Bronchial epithelial cell (primary cell): ENCODE data around the gene VMO1. TPM values are rescaled to one million over a fixed set of nuclear protein-coding genes. Genes with fewer than 3 reads are reported as not detected.

Source experiments
- DNase-seq: peaks from one replicate; pipeline ENCODE4 v3.0.0-alpha.2; 2010; ENCODE audit warnings: low read depth
- FAIRE-seq: peaks from 2 replicates; lab custom pipeline; 2011; peaks lifted over from hg19 to GRCh38; lab: Jason Lieb, UNC
- H3K27me3 ChIP-seq: 2 replicates; pipeline ENCODE4 v1.5.1; 2011; ENCODE audit warnings: low read length; ENCODE audit not compliant: control insufficient read depth, insufficient read depth
- H3K36me3 ChIP-seq: 2 replicates; pipeline ENCODE4 v1.5.1; 2011; ENCODE audit warnings: low read length; ENCODE audit not compliant: control insufficient read depth, insufficient read depth
- H3K4me3 ChIP-seq: 2 replicates; pipeline ENCODE4 v1.5.1; 2011; ENCODE audit warnings: mild to moderate bottlenecking, low read depth, low read length, control low read depth
- total RNA-seq: library from RNA; depleted of rRNA; stranded (reverse); fragments of >200 nt; gene quantifications from 2 replicates; pipeline ENCODE4 v1.2.1, GENCODE V29; 2014
- TF ChIP-seq, protein P1 (sequence below): IDR thresholded peaks from 2 replicates; pipeline ENCODE4 v1.5.1; 2011; ENCODE audit warnings: mild to moderate bottlenecking, moderate library complexity, low read length, control low read depth, inconsistent platforms; ENCODE audit not compliant: insufficient read depth, severe bottlenecking

VMO1 gene
- total RNA-seq, 1 donor from 2014 or later: not detected

DNA sequence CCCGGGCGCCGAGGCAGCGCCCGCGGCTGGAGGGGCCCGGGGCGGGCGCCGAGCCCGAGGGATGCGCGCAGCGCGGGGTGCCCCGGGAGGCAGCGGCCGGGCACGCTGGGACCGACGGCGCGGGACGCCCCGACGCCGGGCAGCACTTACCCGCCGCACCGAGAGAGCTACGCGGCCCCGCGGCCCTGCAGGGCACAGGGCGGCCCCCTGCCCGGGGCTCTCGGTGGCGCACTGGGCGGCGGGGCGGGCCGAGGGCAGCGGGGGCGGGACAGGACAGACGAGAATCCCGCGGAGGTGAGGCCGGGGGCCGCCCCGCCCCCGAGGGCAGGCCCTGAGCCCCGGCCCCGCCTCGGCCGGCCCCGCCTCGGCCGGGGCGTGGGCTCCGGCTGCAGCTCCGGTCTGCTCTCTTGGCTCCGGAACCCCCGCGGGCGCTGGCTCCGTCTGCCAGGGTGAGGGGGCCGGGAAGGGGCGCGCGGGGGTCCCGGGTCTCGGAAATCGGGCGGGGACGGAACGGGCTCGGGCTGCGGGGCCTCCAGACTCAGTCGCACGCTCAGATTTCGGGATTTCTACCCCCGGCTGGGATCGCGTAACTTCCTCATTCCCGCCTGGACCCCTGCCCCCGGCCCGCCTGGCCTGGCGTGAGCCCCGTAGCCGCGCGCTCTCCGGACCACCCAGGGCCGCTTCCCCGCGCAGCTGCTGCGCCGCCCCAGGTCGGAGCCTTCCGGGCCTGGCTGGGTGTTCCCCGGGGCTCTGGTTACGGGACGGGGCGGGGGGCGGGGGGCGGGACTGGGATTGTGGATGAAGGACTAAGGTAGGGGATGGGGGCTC is 20.8 kb upstream of the VMO1 start, which contains the start of gene PLD2:
Gene PLD2, plus strand, starts transcription at position 376 of the 828 bp plus-strand sequence. CDS start 621 bp downstream, outside the sequence.
- peak; percentile 69 for DNase-seq
- TF ChIP-seq, protein P1, sequence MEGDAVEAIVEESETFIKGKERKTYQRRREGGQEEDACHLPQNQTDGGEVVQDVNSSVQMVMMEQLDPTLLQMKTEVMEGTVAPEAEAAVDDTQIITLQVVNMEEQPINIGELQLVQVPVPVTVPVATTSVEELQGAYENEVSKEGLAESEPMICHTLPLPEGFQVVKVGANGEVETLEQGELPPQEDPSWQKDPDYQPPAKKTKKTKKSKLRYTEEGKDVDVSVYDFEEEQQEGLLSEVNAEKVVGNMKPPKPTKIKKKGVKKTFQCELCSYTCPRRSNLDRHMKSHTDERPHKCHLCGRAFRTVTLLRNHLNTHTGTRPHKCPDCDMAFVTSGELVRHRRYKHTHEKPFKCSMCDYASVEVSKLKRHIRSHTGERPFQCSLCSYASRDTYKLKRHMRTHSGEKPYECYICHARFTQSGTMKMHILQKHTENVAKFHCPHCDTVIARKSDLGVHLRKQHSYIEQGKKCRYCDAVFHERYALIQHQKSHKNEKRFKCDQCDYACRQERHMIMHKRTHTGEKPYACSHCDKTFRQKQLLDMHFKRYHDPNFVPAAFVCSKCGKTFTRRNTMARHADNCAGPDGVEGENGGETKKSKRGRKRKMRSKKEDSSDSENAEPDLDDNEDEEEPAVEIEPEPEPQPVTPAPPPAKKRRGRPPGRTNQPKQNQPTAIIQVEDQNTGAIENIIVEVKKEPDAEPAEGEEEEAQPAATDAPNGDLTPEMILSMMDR: no peak
- Histone ChIP-seq H3K36me3 (peaks cover 22% of the 10 kb centered on the region), H3K4me3 (peak within 1 kb of the TSS; percentile 87), H3K27me3 (no peaks in the 10 kb centered on the region)
- no peak for FAIRE-seq

DNA sequence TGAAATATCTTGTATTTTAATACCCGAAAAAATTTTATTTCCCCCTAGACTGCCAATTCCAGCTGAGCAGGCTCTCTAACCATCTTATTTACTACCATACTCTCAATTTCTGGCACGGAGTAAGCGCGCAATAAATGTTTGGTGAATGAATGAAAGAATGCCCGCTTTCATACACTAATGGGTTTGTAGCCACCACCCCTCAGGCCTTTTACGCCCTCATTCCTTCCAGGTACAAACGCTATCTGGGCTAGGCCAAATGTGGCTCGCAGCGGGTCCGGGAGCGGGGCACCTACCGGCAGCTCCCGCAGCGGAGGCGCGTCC is 20.3 kb upstream of the VMO1 start:
- peak overlapping the region; percentile 87 for H3K4me3 ChIP-seq
- DNase-seq: no peak
- TF ChIP-seq, protein P1: no peak
- FAIRE-seq: no peak
- peaks cover 19% of the 10 kb centered on the region for H3K36me3 ChIP-seq
- no peaks in the 10 kb centered on the region for H3K27me3 ChIP-seq

DNA sequence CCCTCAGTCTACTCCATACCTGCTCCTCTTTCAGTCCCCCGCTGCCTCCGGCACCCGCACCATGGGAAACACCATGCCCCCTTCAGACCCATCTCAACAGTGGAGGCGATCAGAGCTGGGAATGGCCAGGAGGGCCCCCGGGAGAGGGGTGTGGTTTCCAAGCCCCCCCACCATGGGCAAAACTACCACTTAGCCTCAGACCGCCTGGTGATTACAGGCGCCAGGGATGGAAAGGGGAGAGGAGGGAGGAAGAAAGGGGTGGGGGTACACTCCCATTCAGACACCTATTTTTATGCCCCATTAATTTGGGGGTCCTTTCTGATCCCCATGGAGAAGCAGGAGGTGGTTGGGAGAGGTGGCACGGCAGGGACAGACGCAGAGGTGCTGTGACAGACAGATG is 16.1 kb upstream of the VMO1 start, which contains the start of gene C17orf114:
Gene C17orf114, minus strand, starts transcription at position 101 of the 400 bp plus-strand sequence.
- peaks cover 10% of the 10 kb centered on the region for H3K36me3 ChIP-seq
- TF ChIP-seq, protein P1: no peak
- DNase-seq (no peak), FAIRE-seq (no peak)
- no peaks in the 10 kb centered on the region for H3K27me3 ChIP-seq
- H3K4me3 ChIP-seq: no peak within 1 kb of the TSS

DNA sequence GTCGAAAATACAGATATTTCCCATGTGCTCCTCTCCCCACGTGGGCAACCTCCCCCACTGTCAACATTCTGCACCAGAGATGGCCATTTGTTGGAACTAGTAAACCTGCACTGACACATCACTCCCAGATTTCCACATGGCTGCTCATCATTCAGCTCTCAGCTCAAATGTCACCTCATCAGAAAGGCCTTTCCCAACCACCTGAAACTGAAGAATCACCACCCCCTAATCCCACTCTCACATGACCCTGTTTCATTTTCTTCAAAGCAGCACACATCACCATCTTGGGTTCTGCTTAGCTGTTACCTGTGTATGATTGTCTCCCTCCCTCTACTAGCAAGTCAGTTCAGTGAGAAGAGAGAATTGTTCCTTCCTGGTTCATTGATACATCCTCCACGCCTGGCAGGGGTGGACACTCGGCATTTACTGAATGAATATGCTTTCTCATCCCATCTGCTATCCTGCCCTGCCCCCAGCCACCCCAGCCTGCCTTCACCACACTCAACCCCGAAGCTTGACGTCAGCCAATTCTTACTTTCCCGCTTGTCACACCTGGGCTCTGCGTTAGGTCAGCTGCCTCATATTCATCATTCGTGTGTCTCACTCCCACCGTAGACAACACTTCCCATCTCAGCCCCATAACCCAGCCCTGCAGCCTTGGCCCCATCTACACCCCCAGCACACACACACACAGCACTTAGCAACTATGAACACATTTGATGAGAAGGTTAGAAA is 14.5 kb upstream of the VMO1 start:
- no peak overlapping the region for H3K4me3 ChIP-seq
- no peak for DNase-seq
- H3K36me3 ChIP-seq: peaks cover 11% of the 10 kb centered on the region
- H3K27me3 ChIP-seq: no peaks in the 10 kb centered on the region
- peak; percentile 83 for FAIRE-seq
- TF ChIP-seq, protein P1: no peak

DNA sequence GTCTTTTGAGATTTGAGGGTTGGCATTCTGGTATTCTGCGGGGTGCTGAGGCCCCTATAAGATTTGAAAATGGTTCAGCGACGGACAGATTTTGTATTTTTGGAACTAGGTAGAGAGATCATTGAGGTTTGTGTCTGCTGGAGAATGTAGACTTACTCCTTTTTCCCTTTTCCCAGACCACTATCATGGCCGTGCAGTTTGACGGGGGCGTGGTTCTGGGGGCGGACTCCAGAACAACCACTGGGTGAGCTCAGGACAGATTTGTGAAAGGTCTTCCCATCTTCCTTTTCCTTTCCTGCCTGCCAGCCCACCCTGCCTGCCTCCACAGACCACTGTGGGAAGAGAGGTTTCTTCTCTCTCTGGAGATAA is 10.4 kb upstream of the VMO1 start:
- Histone ChIP-seq H3K27me3 (no peaks in the 10 kb centered on the region), H3K36me3 (peaks cover 11% of the 10 kb centered on the region), H3K4me3 (peak overlapping the region; percentile 81)
- FAIRE-seq: no peak
- no peak for DNase-seq
- TF ChIP-seq, protein P1: no peak
